GM12878 (cell line): Measurements from ENCODE around the gene SLC25A41. TPM values are rescaled to one million over a fixed set of nuclear protein-coding genes. Genes with fewer than 3 reads are reported as not detected.

ENCODE experiments used
- ATAC-seq: fragments of 200-7000 bp; cut with Tn5 transposase; 3 replicates; pipeline ENCODE4 v1.9.1; 2020; ENCODE audit warnings: mild to moderate bottlenecking, moderate library complexity
- BruUV-seq: library from RNA; stranded (reverse); fragments of 400-500 nt; replicated peaks from 2 replicates; lab custom pipeline; 2021; lab: Mats Ljungman, UMichigan
- CTCF ChIA-PET: fragments of 300-600 bp; sonication (Branson Sonifier 250); formaldehyde crosslinking; extraction: SDS; loops from one replicate; lab custom pipeline; 2021; ENCODE audit warnings: inconsistent platforms; lab: Yijun Ruan, JAX
- POLR2A ChIA-PET: fragments of 350-600 bp; formaldehyde crosslinking; extraction: SDS; loops from one replicate; lab custom pipeline; 2021; ENCODE audit warnings: inconsistent platforms; lab: Charles Lee
- RAD21 ChIA-PET: fragments of 300-600 bp; sonication (Branson Sonifier 250); formaldehyde crosslinking; loops from one replicate; lab custom pipeline; 2023; ENCODE audit warnings: antibody characterized with exemption; ENCODE audit not compliant: unreplicated experiment; lab: Charles Lee
- SMC1A ChIA-PET: fragments of 300-600 bp; sonication (Branson Sonifier 250); formaldehyde crosslinking; loops from one replicate; lab custom pipeline; 2023; ENCODE audit not compliant: unreplicated experiment, uncharacterized antibody; lab: Charles Lee
- DNase-seq: peaks from one replicate; pipeline ENCODE4 v3.0.0-alpha.2; 2011; ENCODE audit warnings: low read depth, low spot score
- FAIRE-seq: peaks from 3 replicates; lab custom pipeline; 2011; peaks lifted over from hg19 to GRCh38; lab: Jason Lieb, UNC
- H2AFZ ChIP-seq: 2 replicates; pipeline ENCODE4 v1.6.0; 2011; ENCODE audit warnings: low read depth, low read length, control low read depth; ENCODE audit not compliant: control insufficient read depth
- H3K27ac ChIP-seq: 2 replicates; pipeline ENCODE4 v1.5.1; 2011; ENCODE audit warnings: control low read depth; ENCODE audit not compliant: control insufficient read depth, insufficient read depth
- H3K27me3 ChIP-seq, 2 experiments: replicated peaks in 1 of 2; 2 replicates each; pipeline versions ENCODE4 v1.6.0 to v1.6.1; 2011; ENCODE audit warnings: low read length in 1 of 2; ENCODE audit not compliant: control insufficient read depth in 2 of 2, insufficient read depth in 2 of 2
- H3K36me3 ChIP-seq, 2 experiments: 2 replicates each; pipeline ENCODE4 v1.5.1; 2011; ENCODE audit warnings: low read length in 1 of 2; ENCODE audit not compliant: control insufficient read depth in 2 of 2, insufficient read depth in 2 of 2
- H3K4me1 ChIP-seq: 2 replicates; pipeline ENCODE4 v1.6.1; 2011; ENCODE audit warnings: mild to moderate bottlenecking, low read length, moderate library complexity, mixed read lengths; ENCODE audit not compliant: control insufficient read depth, insufficient read depth
- H3K4me2 ChIP-seq: 2 replicates; pipeline ENCODE4 v1.6.0; 2011; ENCODE audit warnings: control low read depth; ENCODE audit not compliant: control insufficient read depth, insufficient read depth
- H3K4me3 ChIP-seq: fragments of 200-600 bp; sonication (generic); 2 replicates; pipeline ENCODE4 v1.5.1; 2016
- H3K79me2 ChIP-seq: 2 replicates; pipeline ENCODE4 v1.6.0; 2011; ENCODE audit warnings: low read length; ENCODE audit not compliant: control insufficient read depth, insufficient read depth
- H3K9ac ChIP-seq: 2 replicates; pipeline ENCODE4 v1.8.0; 2011; ENCODE audit warnings: low read length, control low read depth, mixed read lengths; ENCODE audit not compliant: control insufficient read depth, insufficient read depth
- H3K9me3 ChIP-seq: replicated peaks from 3 replicates; pipeline ENCODE4 v1.5.1; 2011; ENCODE audit warnings: mild to moderate bottlenecking, low read length; ENCODE audit not compliant: control insufficient read depth, insufficient read depth
- H4K20me1 ChIP-seq: 2 replicates; pipeline ENCODE4 v1.6.0; 2011; ENCODE audit not compliant: control insufficient read depth, insufficient read depth
- E4F1 ChIP-seq: fragments of 450-650 bp; IDR thresholded peaks from 2 replicates; pipeline ENCODE4 v1.6.1; 2018; ENCODE audit warnings: borderline replicate concordance, mild to moderate bottlenecking; ENCODE audit not compliant: partially characterized antibody
- RUNX3 ChIP-seq: IDR thresholded peaks from 2 replicates; pipeline ENCODE4 v1.6.1; 2012; ENCODE audit warnings: low read length, inconsistent platforms
- SRF ChIP-seq, 2 experiments: IDR thresholded peaks; 2 replicates each; pipeline ENCODE4 v1.6.1; 2011; ENCODE audit warnings: low read depth in 2 of 2, low read length in 2 of 2, mild to moderate bottlenecking in 1 of 2, moderate library complexity in 1 of 2
- TCF7 ChIP-seq: IDR thresholded peaks from 2 replicates; pipeline ENCODE4 v1.6.1; 2014; ENCODE audit warnings: antibody characterized with exemption, borderline replicate concordance
- WGBS: methylation state at CpG from one replicate; pipeline ENCODE4 v1.1.6; 2016; ENCODE audit warnings: low lambda C conversion rate; ENCODE audit not compliant: insufficient replicate concordance, insufficient coverage; ENCODE audit errors: missing lambda C conversion rate; 5-methylcytosine and 5-hydroxymethylcytosine counted together
- in situ Hi-C: fragments of 300-500 bp; cut with MboI; formaldehyde crosslinking; loops from 9 replicates; pipeline ENCODE4 v1.14.3; 2018; ENCODE audit warnings: mixed read lengths
- intact Hi-C: fragments of 100-400 bp; cut with micrococcal nuclease; formaldehyde crosslinking; loops from one replicate; pipeline ENCODE4 v1.14.2; 2022; ENCODE audit not compliant: unreplicated experiment
- polyA plus RNA-seq, 11 experiments: library from polyadenylated mRNA; depleted of rRNA in 4 of 11; unstranded in 6 of 11; stranded (reverse) in 5 of 11; fragments of >200 nt; fragmentation: Nextera tagmentation in 4 of 11; fragmentation: Illumina TruSeq in 1 of 11; extraction: Ambion mirVana in 4 of 11; extraction: Trizol in 1 of 11; gene quantifications; 1 replicate in 1 of 11; 2 replicates in 10 of 11; pipeline versions ENCODE4 v1.2.1 to v1.2.3, GENCODE V29; 2011 to 2016; ENCODE audit warnings: inconsistent platforms in 2 of 11, missing spikeins in 2 of 11, low read depth in 1 of 11
- total RNA-seq, 4 experiments: library from RNA; depleted of rRNA in 3 of 4; stranded (reverse); fragments of >200 nt in 3 of 4; fragmentation: Illumina TruSeq in 1 of 4; extraction: Trizol in 1 of 4; gene quantifications; 2 replicates each; pipeline versions ENCODE4 v1.2.1 to v1.2.3, GENCODE V29; 2013 to 2021

SLC25A41 gene
- total and polyA plus RNA-seq, 10 of the 15 experiments (the other 5 are each of a cell fraction or from before 2014, with no cell fraction given) = 0.23 to 1.2 (median 0.43) TPM; not detected in 2

- ChIA-PET SMC1A (interaction anchor here (1.6 kb wide), 1 partner anchor 80 kb away, joined by 3 read pairs; no protein-coding TSS in a partner anchor), CTCF (interaction anchor here (0.6 kb wide), 1 partner anchor 749 kb away, joined by 3 read pairs; no protein-coding TSS in a partner anchor), POLR2A (interaction anchor here (0.6 kb wide), 1 partner anchor 14 kb away, joined by 3 read pairs; no protein-coding TSS in a partner anchor), RAD21 (interaction anchor here (1.0 kb wide), 1 partner anchor 10 kb away, joined by 3 read pairs; no protein-coding TSS in a partner anchor)
- Histone ChIP-seq H3K9ac (no peak overlapping the region), H3K79me2 (no peaks in the 10 kb centered on the region), H3K4me1 (no peaks in the 10 kb centered on the region), H3K9me3 (no peaks in the 10 kb centered on the region; the same call in 2 of the 3 replicates), H3K27me3 (no peaks in the 10 kb centered on the region), H2AFZ (no peak overlapping the region), H3K27ac (no peak overlapping the region), H3K36me3 (peaks cover 4 to 7% of the 10 kb centered on the region in 2 experiments; a peak in 3 of 4 replicates), H3K4me3 (no peak overlapping the region), H3K4me2 (no peak overlapping the region), H4K20me1 (no peaks in the 10 kb centered on the region)
- no peak for FAIRE-seq
- 90% methylated on average over 14 of the region's 14 CpGs for WGBS
- no TSS peak for BruUV-seq
- no peak for TF ChIP-seq E4F1
- TF ChIP-seq RUNX3 = no peak
- no peak for TF ChIP-seq SRF (IDR thresholded peaks at IDR 0.05; ENCODE audit: low read depth in 2 of 2, low read length in 2 of 2)
- no peak for TF ChIP-seq TCF7
- in situ Hi-C loops = no loop called here
- ATAC-seq = no peak
- no peak for DNase-seq
- intact Hi-C loops = no loop called here
Observed at GRCh38 chr19:6471076-6471475, 37.5 kb upstream of the SLC25A41 start.
